HFF-Myc (cell line): ENCODE data around the gene TENT5C.

Experiments used
- DNase-seq: peaks from one replicate; pipeline ENCODE4 v3.0.0-alpha.2; 2011; ENCODE audit warnings: low read depth; ENCODE audit errors: extremely low read depth
- H3K4me3 ChIP-seq: replicated peaks from 2 replicates; pipeline ENCODE4 v1.5.1; 2011; ENCODE audit warnings: low read depth, mild to moderate bottlenecking, control low read depth, low read length
- TF ChIP-seq, protein P1 (sequence below): IDR thresholded peaks from 2 replicates; pipeline ENCODE4 v1.5.1; 2012; ENCODE audit warnings: mild to moderate bottlenecking, low read depth, low read length, control low read depth; ENCODE audit errors: missing control alignments

The TENT5C gene

DNA sequence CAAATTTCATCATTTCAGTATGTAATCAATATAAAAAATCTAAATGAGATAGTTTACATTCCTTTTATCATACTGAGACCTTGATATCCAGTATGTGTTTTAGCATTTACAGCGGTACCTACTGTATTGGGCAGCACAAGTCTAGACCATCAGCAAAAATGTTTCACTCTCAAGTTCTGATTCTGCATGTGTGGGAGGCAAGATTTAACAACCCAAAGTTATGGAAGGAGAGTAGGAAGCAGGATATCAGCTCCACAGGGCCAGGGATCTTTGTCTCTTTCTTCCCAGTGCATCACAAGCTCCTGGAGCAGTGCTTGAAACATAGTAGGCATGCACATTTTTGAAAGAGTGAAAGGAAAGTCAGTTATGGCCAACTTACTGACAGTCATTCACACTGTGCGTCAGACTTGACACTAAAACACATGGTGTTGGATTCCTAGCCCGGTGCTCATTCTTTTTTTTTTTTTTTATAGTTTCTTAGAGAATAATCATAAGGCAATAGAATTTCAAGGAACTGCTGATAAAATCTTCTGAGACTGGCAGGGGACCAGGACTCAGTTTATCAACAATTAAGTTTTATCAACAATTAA, 6.1 kb downstream of the TENT5C start:
- no peak overlapping the region for H3K4me3 ChIP-seq
- TF ChIP-seq, protein P1, sequence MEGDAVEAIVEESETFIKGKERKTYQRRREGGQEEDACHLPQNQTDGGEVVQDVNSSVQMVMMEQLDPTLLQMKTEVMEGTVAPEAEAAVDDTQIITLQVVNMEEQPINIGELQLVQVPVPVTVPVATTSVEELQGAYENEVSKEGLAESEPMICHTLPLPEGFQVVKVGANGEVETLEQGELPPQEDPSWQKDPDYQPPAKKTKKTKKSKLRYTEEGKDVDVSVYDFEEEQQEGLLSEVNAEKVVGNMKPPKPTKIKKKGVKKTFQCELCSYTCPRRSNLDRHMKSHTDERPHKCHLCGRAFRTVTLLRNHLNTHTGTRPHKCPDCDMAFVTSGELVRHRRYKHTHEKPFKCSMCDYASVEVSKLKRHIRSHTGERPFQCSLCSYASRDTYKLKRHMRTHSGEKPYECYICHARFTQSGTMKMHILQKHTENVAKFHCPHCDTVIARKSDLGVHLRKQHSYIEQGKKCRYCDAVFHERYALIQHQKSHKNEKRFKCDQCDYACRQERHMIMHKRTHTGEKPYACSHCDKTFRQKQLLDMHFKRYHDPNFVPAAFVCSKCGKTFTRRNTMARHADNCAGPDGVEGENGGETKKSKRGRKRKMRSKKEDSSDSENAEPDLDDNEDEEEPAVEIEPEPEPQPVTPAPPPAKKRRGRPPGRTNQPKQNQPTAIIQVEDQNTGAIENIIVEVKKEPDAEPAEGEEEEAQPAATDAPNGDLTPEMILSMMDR: no peak
- DNase-seq: no peak

DNA sequence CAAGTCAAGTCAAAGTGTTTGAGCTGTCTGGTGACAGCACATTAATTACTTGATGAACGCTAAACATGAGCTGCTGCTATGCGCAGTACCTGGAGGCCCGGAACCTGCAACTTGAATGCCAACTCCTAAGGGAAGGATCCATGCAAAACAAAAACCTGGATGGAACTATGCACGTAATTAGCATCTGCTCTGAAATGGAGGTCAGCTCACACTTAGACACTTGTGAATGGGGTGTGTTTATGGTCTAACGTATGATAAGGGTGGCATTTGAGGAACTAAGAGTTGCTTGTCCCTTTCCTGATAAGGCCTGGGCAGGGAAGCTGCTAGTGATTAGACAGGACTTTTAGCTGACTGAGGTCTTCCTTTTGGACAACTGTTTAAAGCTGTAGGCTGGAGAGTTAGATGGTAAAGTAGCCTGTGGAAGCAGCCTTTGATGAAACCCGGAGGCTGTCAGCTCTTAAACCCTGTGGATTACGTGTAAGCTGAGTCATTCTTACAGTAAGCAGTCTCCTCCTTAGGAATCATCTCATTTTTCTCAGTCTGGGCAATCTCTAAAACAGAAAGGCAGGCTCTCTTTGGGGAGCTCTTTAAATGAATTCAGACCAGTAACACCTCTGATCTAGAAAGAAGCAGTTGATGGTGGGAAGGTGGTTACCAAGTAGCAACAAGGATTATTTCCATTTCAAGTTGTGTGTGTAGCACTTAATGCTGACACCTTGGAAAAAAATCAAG, 6.8 kb downstream of the TENT5C start:
- no peak for DNase-seq
- H3K4me3 ChIP-seq: no peak overlapping the region
- TF ChIP-seq, protein P1: no peak

DNA sequence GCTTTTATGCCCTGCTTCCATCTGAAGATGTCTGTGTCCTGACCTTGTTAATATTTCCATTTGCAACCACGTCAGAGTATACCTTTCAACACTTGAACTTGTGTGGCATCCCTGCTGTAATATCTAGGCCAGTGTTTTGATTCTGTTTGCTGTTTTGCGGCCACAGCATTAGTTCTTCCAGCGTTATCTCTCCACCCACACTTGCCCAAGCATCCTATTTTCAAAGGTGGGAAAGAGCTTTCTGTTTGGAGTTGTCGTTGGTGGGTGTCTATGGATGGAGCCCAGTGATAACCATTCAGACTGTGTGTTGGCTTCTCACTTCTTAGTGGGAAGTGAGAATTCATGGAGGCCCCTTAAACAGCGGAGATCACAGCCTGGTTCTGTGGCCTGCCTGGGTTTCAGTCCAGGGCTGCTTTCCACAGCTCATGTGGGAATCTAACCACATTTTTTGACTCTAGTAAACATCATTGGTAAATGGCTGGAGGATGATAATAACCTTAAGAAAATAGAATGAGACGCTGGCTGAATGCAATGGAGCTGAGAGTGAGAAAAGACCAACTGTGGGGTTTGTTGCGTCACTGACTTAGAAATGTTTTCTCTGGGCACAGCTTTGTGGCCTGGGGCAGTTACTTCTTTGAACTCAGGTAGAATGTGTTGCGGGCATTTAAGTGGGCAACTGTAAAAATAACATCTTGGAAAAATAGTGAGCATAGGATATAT, 7.6 kb downstream of the TENT5C start:
- no peak for DNase-seq
- TF ChIP-seq, protein P1: no peak
- no peak overlapping the region for H3K4me3 ChIP-seq

DNA sequence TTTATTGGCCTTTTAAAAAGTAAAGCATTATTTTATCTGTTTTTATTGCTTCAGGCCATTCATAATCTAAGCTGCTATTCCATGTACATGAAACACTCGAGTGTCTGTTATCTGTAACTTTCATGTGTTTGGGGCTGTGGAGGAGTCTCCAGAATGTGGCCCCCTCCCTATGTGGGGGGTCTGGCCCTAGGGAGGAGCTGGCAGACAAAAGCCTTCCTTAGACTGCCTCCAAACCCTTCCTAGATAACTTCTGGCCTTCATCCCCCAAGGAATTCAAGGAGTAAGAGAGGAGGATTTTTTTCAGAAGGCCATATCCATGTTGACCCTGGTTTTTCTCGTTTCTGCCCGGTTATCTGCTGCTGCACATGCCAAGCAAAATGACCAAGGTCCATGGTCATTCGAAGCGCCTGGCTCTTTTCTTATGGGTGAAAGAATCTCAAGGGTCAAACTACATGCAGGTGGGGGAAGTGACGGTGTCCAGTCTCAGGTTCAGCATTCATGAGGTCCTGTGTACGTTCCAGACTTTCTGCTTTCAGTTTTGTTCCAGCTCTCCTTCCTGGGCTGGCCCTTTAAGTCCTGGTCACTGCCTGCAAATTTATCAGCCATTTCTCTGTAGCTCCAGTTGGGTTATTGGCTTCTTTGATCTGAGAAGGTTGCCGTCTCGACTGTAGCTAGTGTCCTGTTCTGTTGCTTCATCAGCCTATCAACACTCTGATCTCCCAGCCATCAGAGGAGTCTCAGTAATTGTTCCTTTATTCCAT, 8.3 kb downstream of the TENT5C start:
- DNase-seq: no peak
- H3K4me3 ChIP-seq: no peak overlapping the region
- TF ChIP-seq, protein P1: no peak

DNA sequence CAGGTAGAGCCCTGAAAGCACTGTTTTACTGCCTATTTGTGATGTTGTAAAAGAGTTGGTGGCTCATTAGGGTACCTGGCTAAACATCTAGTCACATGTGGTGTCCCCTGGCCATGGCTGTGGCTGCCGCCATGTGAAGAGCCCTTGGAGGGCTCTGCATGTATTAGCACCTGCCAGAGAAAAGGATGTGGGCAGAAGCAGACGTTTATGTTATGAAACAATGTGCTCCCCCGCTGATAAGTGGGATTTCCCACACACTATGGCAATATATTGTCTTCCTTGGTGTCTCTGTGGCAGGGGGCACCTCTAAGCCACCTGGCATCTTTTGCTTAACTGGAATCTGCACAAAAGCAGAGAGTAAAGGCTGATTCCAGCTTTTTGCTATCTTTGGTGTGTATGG, 9.6 kb downstream of the TENT5C start:
- no peak for DNase-seq
- H3K4me3 ChIP-seq: no peak overlapping the region
- TF ChIP-seq, protein P1: no peak

DNA sequence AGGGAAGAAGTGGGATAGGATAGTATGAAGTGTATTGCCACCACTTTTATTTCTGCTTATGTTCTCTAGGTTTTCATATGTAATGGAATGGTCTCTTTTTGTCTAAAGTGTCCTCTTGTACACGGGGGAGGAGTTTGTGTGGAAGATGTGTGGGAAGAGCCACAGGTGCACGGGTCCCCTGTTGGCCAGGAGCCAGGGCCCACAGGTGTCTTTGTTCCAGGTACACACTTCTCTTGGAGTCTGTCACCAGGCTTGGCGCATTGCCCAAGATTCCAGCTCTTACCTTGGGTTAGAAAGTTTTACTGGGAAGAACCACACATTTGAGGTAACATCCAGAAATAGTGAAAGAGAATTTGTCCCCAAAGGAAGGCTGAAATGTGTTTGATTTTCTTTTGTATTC, 10.5 kb downstream of the TENT5C start:
- TF ChIP-seq, protein P1: no peak
- no peak for DNase-seq
- H3K4me3 ChIP-seq: no peak overlapping the region
